Activated CD4-positive, alpha-beta T cell treated with anti-CD3 and anti-CD28 coated beads, Interleukin-2, amount 10 ng/mL, durations not matched to agents 24 days and 14 days (primary cell): ENCODE data around the gene KCNC1. TPM values are rescaled to one million over a fixed set of nuclear protein-coding genes. Genes with fewer than 3 reads are reported as not detected.

ENCODE experiments used
- DNase-seq: peaks from one replicate; pipeline ENCODE4 v3.0.0; 2022
- H3K27ac Mint-ChIP-seq: one replicate; pipeline ENCODE4 v1.8.0; 2022; ENCODE audit warnings: mild to moderate bottlenecking, mixed read lengths
- H3K27me3 Mint-ChIP-seq: one replicate; pipeline ENCODE4 v1.8.0; 2022; ENCODE audit warnings: mixed read lengths
- H3K36me3 Mint-ChIP-seq: one replicate; pipeline ENCODE4 v1.8.0; 2022; ENCODE audit warnings: low read depth, mild to moderate bottlenecking, mixed read lengths
- H3K4me1 Mint-ChIP-seq: one replicate; pipeline ENCODE4 v1.8.0; 2021; ENCODE audit warnings: mixed read lengths
- H3K4me3 Mint-ChIP-seq: one replicate; pipeline ENCODE4 v1.8.0; 2022; ENCODE audit warnings: mild to moderate bottlenecking, moderate library complexity, mixed read lengths
- H3K9me3 Mint-ChIP-seq: one replicate; pipeline ENCODE4 v1.8.0; 2021; ENCODE audit warnings: mixed read lengths
- intact Hi-C: fragments of 100-400 bp; cut with micrococcal nuclease; formaldehyde crosslinking; loops from one replicate; pipeline ENCODE4 v1.15.1; 2023
- total RNA-seq: library from RNA; stranded (reverse); gene quantifications from 2 replicates; pipeline ENCODE4 v1.2.3, GENCODE V29; 2022

The KCNC1 gene
- total RNA-seq, 1 donor from 2014 or later, result not detected

GRCh38 chr11:17782145-17782544 lies 47.6 kb downstream of the KCNC1 start:
- H3K9me3 Mint-ChIP-seq, result no peaks in the 10 kb centered on the region
- no peaks in the 10 kb centered on the region for H3K36me3 Mint-ChIP-seq
- no peak overlapping the region for H3K4me3 Mint-ChIP-seq
- H3K4me1 Mint-ChIP-seq, result no peaks in the 10 kb centered on the region
- no peaks in the 10 kb centered on the region for H3K27me3 Mint-ChIP-seq
- DNase-seq, result no peak
- no peak overlapping the region for H3K27ac Mint-ChIP-seq
- intact Hi-C loops, result no loop called here

- Mint-ChIP-seq H3K4me1 (no peaks in the 10 kb centered on the region), H3K9me3 (no peaks in the 10 kb centered on the region), H3K4me3 (no peak overlapping the region), H3K27me3 (no peaks in the 10 kb centered on the region), H3K36me3 (no peaks in the 10 kb centered on the region), H3K27ac (no peak overlapping the region)
- intact Hi-C loops, result no loop called here
- no peak for DNase-seq
These were observed 48.2 kb downstream of the KCNC1 start for GRCh38 chr11:17782603-17783337.

- intact Hi-C loops, result no loop called here
- no peaks in the 10 kb centered on the region for H3K27me3 Mint-ChIP-seq
- H3K36me3 Mint-ChIP-seq, result no peaks in the 10 kb centered on the region
- H3K27ac Mint-ChIP-seq, result no peak overlapping the region
- DNase-seq, result no peak
- H3K4me1 Mint-ChIP-seq, result no peaks in the 10 kb centered on the region
- H3K9me3 Mint-ChIP-seq, result no peaks in the 10 kb centered on the region
- H3K4me3 Mint-ChIP-seq, result no peak overlapping the region
These were observed 49.3 kb downstream of the KCNC1 start for GRCh38 chr11:17783878-17784277.

- Mint-ChIP-seq H3K27me3 (no peaks in the 10 kb centered on the region), H3K4me1 (no peaks in the 10 kb centered on the region), H3K27ac (no peak overlapping the region), H3K4me3 (no peak overlapping the region), H3K9me3 (no peaks in the 10 kb centered on the region), H3K36me3 (no peaks in the 10 kb centered on the region)
- intact Hi-C loops, result no loop called here
- no peak for DNase-seq
These were observed 52.4 kb downstream of the KCNC1 start for GRCh38 chr11:17786824-17787525.

GRCh38 chr11:17788084-17788483 lies 53.5 kb downstream of the KCNC1 start:
- Mint-ChIP-seq H3K4me1 (no peaks in the 10 kb centered on the region), H3K36me3 (no peaks in the 10 kb centered on the region), H3K27ac (no peak overlapping the region), H3K27me3 (no peaks in the 10 kb centered on the region), H3K9me3 (no peaks in the 10 kb centered on the region), H3K4me3 (no peak overlapping the region)
- DNase-seq, result no peak
- intact Hi-C loops, result no loop called here

GRCh38 chr11:17790453-17790852 lies 55.9 kb downstream of the KCNC1 start:
- intact Hi-C loops, result no loop called here
- no peak for DNase-seq

GRCh38 chr11:17791144-17791543 lies 56.6 kb downstream of the KCNC1 start:
- H3K4me3 Mint-ChIP-seq, result no peak overlapping the region
- H3K27me3 Mint-ChIP-seq, result no peaks in the 10 kb centered on the region
- H3K4me1 Mint-ChIP-seq, result no peaks in the 10 kb centered on the region
- DNase-seq, result no peak
- H3K27ac Mint-ChIP-seq, result no peak overlapping the region
- intact Hi-C loops, result no loop called here
- H3K36me3 Mint-ChIP-seq, result no peaks in the 10 kb centered on the region
- no peaks in the 10 kb centered on the region for H3K9me3 Mint-ChIP-seq

More at GRCh38 chr11:17790453-17790852, 55.9 kb downstream of the KCNC1 start:
- no peaks in the 10 kb centered on the region for H3K27me3 Mint-ChIP-seq
- H3K9me3 Mint-ChIP-seq, result no peaks in the 10 kb centered on the region
- no peak overlapping the region for H3K27ac Mint-ChIP-seq
- no peaks in the 10 kb centered on the region for H3K4me1 Mint-ChIP-seq
- no peak overlapping the region for H3K4me3 Mint-ChIP-seq
- H3K36me3 Mint-ChIP-seq, result no peaks in the 10 kb centered on the region

GRCh38 chr11:17792161-17792560 lies 57.6 kb downstream of the KCNC1 start:
- Mint-ChIP-seq H3K27ac (no peak overlapping the region), H3K36me3 (no peaks in the 10 kb centered on the region), H3K9me3 (no peaks in the 10 kb centered on the region), H3K4me1 (no peaks in the 10 kb centered on the region), H3K4me3 (no peak overlapping the region), H3K27me3 (no peaks in the 10 kb centered on the region)
- no peak for DNase-seq
- intact Hi-C loops, result no loop called here

- no peak overlapping the region for H3K27ac Mint-ChIP-seq
- intact Hi-C loops, result no loop called here
- no peaks in the 10 kb centered on the region for H3K27me3 Mint-ChIP-seq
- DNase-seq, result no peak
- no peak overlapping the region for H3K4me3 Mint-ChIP-seq
- no peaks in the 10 kb centered on the region for H3K9me3 Mint-ChIP-seq
- no peaks in the 10 kb centered on the region for H3K36me3 Mint-ChIP-seq
- no peaks in the 10 kb centered on the region for H3K4me1 Mint-ChIP-seq
These were observed 59.1 kb downstream of the KCNC1 start for GRCh38 chr11:17793642-17794170.

- Mint-ChIP-seq H3K27me3 (no peaks in the 10 kb centered on the region), H3K27ac (no peak overlapping the region), H3K4me1 (no peaks in the 10 kb centered on the region), H3K9me3 (no peaks in the 10 kb centered on the region), H3K36me3 (no peaks in the 10 kb centered on the region), H3K4me3 (no peak overlapping the region)
- intact Hi-C loops, result no loop called here
- no peak for DNase-seq
These were observed 60.4 kb downstream of the KCNC1 start for GRCh38 chr11:17794981-17795380.

- Mint-ChIP-seq H3K36me3 (no peaks in the 10 kb centered on the region), H3K27me3 (no peaks in the 10 kb centered on the region), H3K4me3 (no peak overlapping the region), H3K27ac (no peak overlapping the region), H3K9me3 (no peaks in the 10 kb centered on the region), H3K4me1 (no peaks in the 10 kb centered on the region)
- intact Hi-C loops, result no loop called here
- no peak for DNase-seq
These were observed 61.6 kb downstream of the KCNC1 start for GRCh38 chr11:17796154-17796553.

GRCh38 chr11:17798253-17798652 lies 63.7 kb downstream of the KCNC1 start:
- H3K4me3 Mint-ChIP-seq, result no peak overlapping the region
- H3K9me3 Mint-ChIP-seq, result no peaks in the 10 kb centered on the region
- intact Hi-C loops, result no loop called here
- H3K27ac Mint-ChIP-seq, result no peak overlapping the region
- no peak for DNase-seq
- no peaks in the 10 kb centered on the region for H3K4me1 Mint-ChIP-seq
- H3K36me3 Mint-ChIP-seq, result no peaks in the 10 kb centered on the region
- H3K27me3 Mint-ChIP-seq, result no peaks in the 10 kb centered on the region

GRCh38 chr11:17798716-17799115 lies 64.1 kb downstream of the KCNC1 start:
- Mint-ChIP-seq H3K4me1 (no peaks in the 10 kb centered on the region), H3K9me3 (no peaks in the 10 kb centered on the region), H3K36me3 (no peaks in the 10 kb centered on the region), H3K27me3 (no peaks in the 10 kb centered on the region), H3K4me3 (no peak overlapping the region), H3K27ac (no peak overlapping the region)
- intact Hi-C loops, result no loop called here
- DNase-seq, result no peak

GRCh38 chr11:17799147-17799546 lies 64.6 kb downstream of the KCNC1 start:
- H3K4me3 Mint-ChIP-seq, result no peak overlapping the region
- no peaks in the 10 kb centered on the region for H3K36me3 Mint-ChIP-seq
- intact Hi-C loops, result no loop called here
- H3K4me1 Mint-ChIP-seq, result no peaks in the 10 kb centered on the region
- no peaks in the 10 kb centered on the region for H3K9me3 Mint-ChIP-seq
- DNase-seq, result no peak
- H3K27ac Mint-ChIP-seq, result no peak overlapping the region
- no peaks in the 10 kb centered on the region for H3K27me3 Mint-ChIP-seq
